GM04503 (cell line): ENCODE results near the gene ADIPOQ.
"Not testable (repeated sequence)": the region's sequence is repeated elsewhere in the genome, so short reads cannot be mapped to it uniquely, and the experiment has no call there.

Experiments
- DNase-seq: peaks from one replicate; pipeline ENCODE4 v3.0.0-alpha.2; 2012; ENCODE audit warnings: low read depth

The ADIPOQ gene

GRCh38 chr3:186826410-186826975, 16.0 kb upstream of the ADIPOQ start:
- no peak for DNase-seq

- no peak for DNase-seq
Observed at GRCh38 chr3:186826976-186827857, 15.3 kb upstream of the ADIPOQ start.

GRCh38 chr3:186828340-186828739, 14.2 kb upstream of the ADIPOQ start:
- no peak for DNase-seq

- DNase-seq: no peak
Observed at GRCh38 chr3:186831798-186832197, 10.7 kb upstream of the ADIPOQ start.

- DNase-seq: no peak
Observed at GRCh38 chr3:186832276-186832675, 10.2 kb upstream of the ADIPOQ start.

GRCh38 chr3:186839874-186840641, 2.5 kb upstream of the ADIPOQ start:
- DNase-seq: peak; percentile 59

GRCh38 chr3:186841620-186842019, 890 bp upstream of the ADIPOQ start:
- no peak for DNase-seq

- no peak for DNase-seq
Observed at GRCh38 chr3:186843039-186843432, 526 bp downstream of the ADIPOQ start.

GRCh38 chr3:186844908-186845307, 2.4 kb downstream of the ADIPOQ start:
- no peak for DNase-seq

GRCh38 chr3:186845756-186846155, 3.2 kb downstream of the ADIPOQ start:
- DNase-seq: no peak

GRCh38 chr3:186847437-186847836, 4.9 kb downstream of the ADIPOQ start:
- DNase-seq: no peak

GRCh38 chr3:186849374-186849975, 7.0 kb downstream of the ADIPOQ start:
- no peak for DNase-seq

- DNase-seq: not testable (repeated sequence)
Observed at GRCh38 chr3:186851835-186852234, 9.3 kb downstream of the ADIPOQ start.

GRCh38 chr3:186852994-186853393, 10.5 kb downstream of the ADIPOQ start:
- no peak for DNase-seq

- no peak for DNase-seq
Observed at GRCh38 chr3:186854146-186854545, 11.6 kb downstream of the ADIPOQ start.

- no peak for DNase-seq
Observed at GRCh38 chr3:186854954-186855353, 12.4 kb downstream of the ADIPOQ start.

GRCh38 chr3:186857743-186858142, 15.2 kb downstream of the ADIPOQ start:
- DNase-seq: no peak

- not testable (repeated sequence) for DNase-seq
Observed at GRCh38 chr3:186865215-186865853, 22.8 kb downstream of the ADIPOQ start.

GRCh38 chr3:186866095-186866494, 23.6 kb downstream of the ADIPOQ start:
- DNase-seq: not testable (repeated sequence)

- no peak for DNase-seq
Observed at GRCh38 chr3:186869253-186870100, 27.0 kb downstream of the ADIPOQ start.
